H1 (cell line): ENCODE data around the gene PTPRR.

Source experiments
- CHD1 ChIP-seq: IDR thresholded peaks from 2 replicates; pipeline ENCODE4 v1.6.1; 2012; ENCODE audit warnings: low read depth, low read length, improper control_type of control experiment
- CTBP2 ChIP-seq: IDR thresholded peaks from 2 replicates; pipeline ENCODE4 v1.7.0; 2011; ENCODE audit warnings: borderline replicate concordance, mild to moderate bottlenecking, moderate library complexity, mixed read lengths, low read length; ENCODE audit not compliant: insufficient read depth, insufficient read length
- CTCF ChIP-seq, 3 experiments: IDR thresholded peaks; 1 replicate in 2 of 3; 2 replicates in 1 of 3; pipeline versions ENCODE4 v1.5.1 to v1.6.1; 2011; ENCODE audit warnings: low read length in 3 of 3, mild to moderate bottlenecking in 3 of 3, inconsistent platforms in 2 of 3, low read depth in 1 of 3, moderate library complexity in 1 of 3; ENCODE audit not compliant: insufficient read depth in 1 of 3; ENCODE audit errors: control extremely low read depth in 1 of 3
- EZH2 ChIP-seq: fragments of 200-600 bp; sonication (generic); IDR thresholded peaks from 2 replicates; pipeline ENCODE4 v1.7.1; 2012; ENCODE audit warnings: low read depth, mild to moderate bottlenecking, moderate library complexity, low read length, inconsistent platforms; ENCODE audit not compliant: severe bottlenecking
- HDAC2 ChIP-seq, 2 experiments: fragments of 300-600 bp in 1 of 2; sonication (generic) in 1 of 2; IDR thresholded peaks; 2 replicates each; pipeline ENCODE4 v1.6.1; 2011 to 2012; ENCODE audit warnings: low read depth in 2 of 2, low read length in 2 of 2, mild to moderate bottlenecking in 2 of 2, moderate library complexity in 2 of 2, borderline replicate concordance in 1 of 2, inconsistent platforms in 1 of 2
- PHF8 ChIP-seq: fragments of 200-600 bp; sonication (generic); conservative IDR thresholded peaks from 2 replicates; pipeline ENCODE4 v1.7.1; 2012; ENCODE audit warnings: low read depth, mild to moderate bottlenecking, inconsistent platforms, low read length, moderate library complexity
- POLR2A ChIP-seq, 2 experiments: IDR thresholded peaks; 1 replicate in 1 of 2; 2 replicates in 1 of 2; pipeline ENCODE4 v1.6.1; 2011; ENCODE audit warnings: low read depth in 2 of 2, low read length in 2 of 2, mild to moderate bottlenecking in 2 of 2; ENCODE audit errors: control extremely low read depth in 1 of 2
- POLR2AphosphoS5 ChIP-seq: IDR thresholded peaks from 2 replicates; pipeline ENCODE4 v1.6.1; 2011; ENCODE audit warnings: low read depth, low read length
- RAD21 ChIP-seq, 2 experiments: IDR thresholded peaks in 1 of 2; conservative IDR thresholded peaks in 1 of 2; 2 replicates each; pipeline ENCODE4 v1.6.1; 2011; ENCODE audit warnings: low read depth in 2 of 2, low read length in 2 of 2, improper control_type of control experiment in 1 of 2, inconsistent platforms in 1 of 2, mild to moderate bottlenecking in 1 of 2, moderate library complexity in 1 of 2
- RNF2 ChIP-seq: fragments of 200-900, 300-1000 bp; sonication (generic); IDR thresholded peaks from 2 replicates; pipeline ENCODE4 v1.7.1; 2016; ENCODE audit warnings: borderline replicate concordance, low read depth, mild to moderate bottlenecking, antibody characterized with exemption, low read length; ENCODE audit not compliant: poor library complexity, severe bottlenecking; ENCODE audit errors: missing control alignments
- SIN3A ChIP-seq, 2 experiments: IDR thresholded peaks in 1 of 2; conservative IDR thresholded peaks in 1 of 2; 2 replicates each; pipeline ENCODE4 v1.6.1; 2011 to 2012; ENCODE audit warnings: low read length in 2 of 2, improper control_type of control experiment in 1 of 2, low read depth in 1 of 2, mild to moderate bottlenecking in 1 of 2
- SP2 ChIP-seq: IDR thresholded peaks from 2 replicates; pipeline ENCODE4 v1.6.1; 2012; ENCODE audit warnings: mild to moderate bottlenecking, low read length, inconsistent platforms
- YY1 ChIP-seq: IDR thresholded peaks from 2 replicates; pipeline ENCODE4 v1.6.1; 2011; ENCODE audit warnings: low read depth, mild to moderate bottlenecking, low read length

- TF ChIP-seq HDAC2 (IDR thresholded peaks at IDR 0.05; ENCODE audit: borderline replicate concordance in 1 of 2, low read depth in 2 of 2, low read length in 2 of 2) (no peak), EZH2 (no peak), PHF8 (no peak), RAD21 (IDR thresholded peaks at IDR 0.05 in 1 of 2, conservative IDR thresholded peaks at IDR 0.05 in 1 of 2; ENCODE audit: low read depth in 2 of 2, low read length in 2 of 2) (no peak), SP2 (no peak), POLR2AphosphoS5 (no peak), POLR2A (IDR thresholded peaks at IDR 0.05; ENCODE audit: control extremely low read depth in 1 of 2, low read depth in 2 of 2, low read length in 2 of 2) (no peak), CTCF (IDR thresholded peaks at IDR 0.05; ENCODE audit: control extremely low read depth in 1 of 3, insufficient read depth in 1 of 3, low read depth in 1 of 3, low read length in 3 of 3) (no peak), YY1 (no peak), CTBP2 (no peak), SIN3A (conservative IDR thresholded peaks at IDR 0.05 in 1 of 2, IDR thresholded peaks at IDR 0.05 in 1 of 2; ENCODE audit: low read depth in 1 of 2, low read length in 2 of 2) (no peak), CHD1 (no peak), RNF2 (no peak)
These were observed 132.9 kb downstream of the PTPRR start for GRCh38 chr12:70787612-70788011.
